GM12878 (cell line): Measurements from ENCODE around the gene RPUSD3. TPM values are rescaled to one million over a fixed set of nuclear protein-coding genes. Genes with fewer than 3 reads are reported as not detected.

Experiments used
- ATAC-seq: fragments of 200-7000 bp; cut with Tn5 transposase; 3 replicates; pipeline ENCODE4 v1.9.1; 2020; ENCODE audit warnings: mild to moderate bottlenecking, moderate library complexity
- BruUV-seq: library from RNA; stranded (reverse); fragments of 400-500 nt; replicated peaks from 2 replicates; lab custom pipeline; 2021; lab: Mats Ljungman, UMichigan
- CTCF ChIA-PET: fragments of 300-600 bp; sonication (Branson Sonifier 250); formaldehyde crosslinking; extraction: SDS; loops from one replicate; lab custom pipeline; 2021; ENCODE audit warnings: inconsistent platforms; lab: Yijun Ruan, JAX
- POLR2A ChIA-PET: fragments of 350-600 bp; formaldehyde crosslinking; extraction: SDS; loops from one replicate; lab custom pipeline; 2021; ENCODE audit warnings: inconsistent platforms; lab: Charles Lee
- RAD21 ChIA-PET: fragments of 300-600 bp; sonication (Branson Sonifier 250); formaldehyde crosslinking; loops from one replicate; lab custom pipeline; 2023; ENCODE audit warnings: antibody characterized with exemption; ENCODE audit not compliant: unreplicated experiment; lab: Charles Lee
- SMC1A ChIA-PET: fragments of 300-600 bp; sonication (Branson Sonifier 250); formaldehyde crosslinking; loops from one replicate; lab custom pipeline; 2023; ENCODE audit not compliant: unreplicated experiment, uncharacterized antibody; lab: Charles Lee
- DNase-seq: peaks from one replicate; pipeline ENCODE4 v3.0.0-alpha.2; 2011; ENCODE audit warnings: low read depth, low spot score
- FAIRE-seq: peaks from 3 replicates; lab custom pipeline; 2011; peaks lifted over from hg19 to GRCh38; lab: Jason Lieb, UNC
- H2AFZ ChIP-seq: 2 replicates; pipeline ENCODE4 v1.6.0; 2011; ENCODE audit warnings: low read depth, low read length, control low read depth; ENCODE audit not compliant: control insufficient read depth
- H3K27ac ChIP-seq: 2 replicates; pipeline ENCODE4 v1.5.1; 2011; ENCODE audit warnings: control low read depth; ENCODE audit not compliant: control insufficient read depth, insufficient read depth
- H3K27me3 ChIP-seq, 2 experiments: replicated peaks in 1 of 2; 2 replicates each; pipeline versions ENCODE4 v1.6.0 to v1.6.1; 2011; ENCODE audit warnings: low read length in 1 of 2; ENCODE audit not compliant: control insufficient read depth in 2 of 2, insufficient read depth in 2 of 2
- H3K36me3 ChIP-seq, 2 experiments: 2 replicates each; pipeline ENCODE4 v1.5.1; 2011; ENCODE audit warnings: low read length in 1 of 2; ENCODE audit not compliant: control insufficient read depth in 2 of 2, insufficient read depth in 2 of 2
- H3K4me1 ChIP-seq: 2 replicates; pipeline ENCODE4 v1.6.1; 2011; ENCODE audit warnings: mild to moderate bottlenecking, low read length, moderate library complexity, mixed read lengths; ENCODE audit not compliant: control insufficient read depth, insufficient read depth
- H3K4me2 ChIP-seq: 2 replicates; pipeline ENCODE4 v1.6.0; 2011; ENCODE audit warnings: control low read depth; ENCODE audit not compliant: control insufficient read depth, insufficient read depth
- H3K4me3 ChIP-seq: fragments of 200-600 bp; sonication (generic); 2 replicates; pipeline ENCODE4 v1.5.1; 2016
- H3K79me2 ChIP-seq: 2 replicates; pipeline ENCODE4 v1.6.0; 2011; ENCODE audit warnings: low read length; ENCODE audit not compliant: control insufficient read depth, insufficient read depth
- H3K9ac ChIP-seq: 2 replicates; pipeline ENCODE4 v1.8.0; 2011; ENCODE audit warnings: low read length, control low read depth, mixed read lengths; ENCODE audit not compliant: control insufficient read depth, insufficient read depth
- H3K9me3 ChIP-seq: replicated peaks from 3 replicates; pipeline ENCODE4 v1.5.1; 2011; ENCODE audit warnings: mild to moderate bottlenecking, low read length; ENCODE audit not compliant: control insufficient read depth, insufficient read depth
- H4K20me1 ChIP-seq: 2 replicates; pipeline ENCODE4 v1.6.0; 2011; ENCODE audit not compliant: control insufficient read depth, insufficient read depth
- ATF7 ChIP-seq: fragments of 450-650 bp; IDR thresholded peaks from 2 replicates; pipeline ENCODE4 v1.6.1; 2016; ENCODE audit warnings: low read depth, mild to moderate bottlenecking
- BCL3 ChIP-seq: IDR thresholded peaks from 2 replicates; pipeline ENCODE4 v1.6.1; 2011; ENCODE audit warnings: borderline replicate concordance, low read depth, mild to moderate bottlenecking, moderate library complexity, low read length; ENCODE audit not compliant: insufficient read depth, poor library complexity, severe bottlenecking
- CREM ChIP-seq: IDR thresholded peaks from 2 replicates; pipeline ENCODE4 v1.6.1; 2014; ENCODE audit warnings: antibody characterized with exemption, low read depth
- CTCF ChIP-seq, 3 experiments: IDR thresholded peaks in 2 of 3; conservative IDR thresholded peaks in 1 of 3; 2 replicates each; pipeline ENCODE4 v1.5.1; 2011; ENCODE audit warnings: low read depth in 3 of 3, low read length in 3 of 3, mild to moderate bottlenecking in 3 of 3, control low read depth in 2 of 3, moderate library complexity in 2 of 3, inconsistent platforms in 1 of 3, mixed read lengths in 1 of 3; ENCODE audit not compliant: control insufficient read depth in 2 of 3, insufficient read depth in 1 of 3; ENCODE audit errors: extremely low read depth in 1 of 3
- ETV6 ChIP-seq, 2 experiments: fragments of 450-650 bp in 1 of 2; IDR thresholded peaks in 1 of 2; conservative IDR thresholded peaks in 1 of 2; 2 replicates each; pipeline ENCODE4 v1.6.1; 2014; ENCODE audit warnings: antibody characterized with exemption in 1 of 2, borderline replicate concordance in 1 of 2, low read depth in 1 of 2, mild to moderate bottlenecking in 1 of 2, moderate library complexity in 1 of 2
- GATAD2B ChIP-seq: fragments of 450-650 bp; conservative IDR thresholded peaks from 2 replicates; pipeline ENCODE4 v1.6.1; 2017; ENCODE audit warnings: low read depth, mild to moderate bottlenecking, moderate library complexity
- HCFC1 ChIP-seq: fragments of 150-350 bp; IDR thresholded peaks from 2 replicates; pipeline ENCODE4 v1.6.1; 2014; ENCODE audit warnings: low read length
- HDAC6 ChIP-seq: fragments of 200-600 bp; sonication (generic); IDR thresholded peaks from one replicate; pipeline ENCODE4 v1.8.0; 2017; ENCODE audit warnings: antibody characterized with exemption; ENCODE audit not compliant: unreplicated experiment
- IRF5 ChIP-seq: fragments of 450-650 bp; IDR thresholded peaks from 2 replicates; pipeline ENCODE4 v1.6.1; 2017; ENCODE audit warnings: borderline replicate concordance
- KLF5 ChIP-seq: fragments of 450-650 bp; IDR thresholded peaks from 2 replicates; pipeline ENCODE4 v1.6.1; 2014; ENCODE audit warnings: mild to moderate bottlenecking; ENCODE audit not compliant: partially characterized antibody
- POLR2A ChIP-seq: IDR thresholded peaks from 2 replicates; pipeline ENCODE4 v1.6.1; 2011; ENCODE audit warnings: low read depth, mild to moderate bottlenecking, low read length
- RFX5 ChIP-seq: IDR thresholded peaks from 2 replicates; pipeline ENCODE4 v1.6.1; 2011; ENCODE audit warnings: low read depth, low read length, improper control_type of control experiment
- SPI1 ChIP-seq: IDR thresholded peaks from 2 replicates; pipeline ENCODE4 v1.6.1; 2011; ENCODE audit warnings: low read depth, mild to moderate bottlenecking, low read length, moderate library complexity, borderline replicate concordance; ENCODE audit not compliant: insufficient read depth
- ZNF24 ChIP-seq: fragments of 450-650 bp; IDR thresholded peaks from 2 replicates; pipeline ENCODE4 v1.6.1; 2017; ENCODE audit warnings: antibody characterized with exemption, mild to moderate bottlenecking
- ZNF274 ChIP-seq: IDR thresholded peaks from one replicate; pipeline ENCODE4 v1.8.0; 2011; ENCODE audit not compliant: insufficient read length, insufficient read depth
- ZNF384 ChIP-seq: IDR thresholded peaks from 2 replicates; pipeline ENCODE4 v1.6.1; 2012; ENCODE audit warnings: low read depth, mild to moderate bottlenecking, low read length, improper control_type of control experiment, borderline replicate concordance
- WGBS: methylation state at CpG from one replicate; pipeline ENCODE4 v1.1.6; 2016; ENCODE audit warnings: low lambda C conversion rate; ENCODE audit not compliant: insufficient replicate concordance, insufficient coverage; ENCODE audit errors: missing lambda C conversion rate; 5-methylcytosine and 5-hydroxymethylcytosine counted together
- in situ Hi-C: fragments of 300-500 bp; cut with MboI; formaldehyde crosslinking; loops from 9 replicates; pipeline ENCODE4 v1.14.3; 2018; ENCODE audit warnings: mixed read lengths
- intact Hi-C: fragments of 100-400 bp; cut with micrococcal nuclease; formaldehyde crosslinking; loops from one replicate; pipeline ENCODE4 v1.14.2; 2022; ENCODE audit not compliant: unreplicated experiment
- polyA plus RNA-seq, 11 experiments: library from polyadenylated mRNA; depleted of rRNA in 4 of 11; unstranded in 6 of 11; stranded (reverse) in 5 of 11; fragments of >200 nt; fragmentation: Nextera tagmentation in 4 of 11; fragmentation: Illumina TruSeq in 1 of 11; extraction: Ambion mirVana in 4 of 11; extraction: Trizol in 1 of 11; gene quantifications; 1 replicate in 1 of 11; 2 replicates in 10 of 11; pipeline versions ENCODE4 v1.2.1 to v1.2.3, GENCODE V29; 2011 to 2016; ENCODE audit warnings: inconsistent platforms in 2 of 11, missing spikeins in 2 of 11, low read depth in 1 of 11
- total RNA-seq, 4 experiments: library from RNA; depleted of rRNA in 3 of 4; stranded (reverse); fragments of >200 nt in 3 of 4; fragmentation: Illumina TruSeq in 1 of 4; extraction: Trizol in 1 of 4; gene quantifications; 2 replicates each; pipeline versions ENCODE4 v1.2.1 to v1.2.3, GENCODE V29; 2013 to 2021

RPUSD3 gene
- total and polyA plus RNA-seq, 10 of the 15 experiments (the other 5 are each of a cell fraction or from before 2014, with no cell fraction given), result 6.4 to 72.9 (median 41.8) TPM

- no peak for TF ChIP-seq IRF5
- TF ChIP-seq CTCF (IDR thresholded peaks at IDR 0.05 in 2 of 3, conservative IDR thresholded peaks at IDR 0.05 in 1 of 3; ENCODE audit: control insufficient read depth in 2 of 3, extremely low read depth in 1 of 3, insufficient read depth in 1 of 3, low read depth in 3 of 3, low read length in 3 of 3), result no peak
- no peak for TF ChIP-seq GATAD2B
- no peak for TF ChIP-seq ZNF384
- TF ChIP-seq CREM, result no peak
- TF ChIP-seq, all 136 proteins: peak for 0
These were observed 45.6 kb upstream of the RPUSD3 start (continued) for GRCh38 chr3:9889405-9889804.

- no TSS peak for BruUV-seq
These were observed 44.7 kb upstream of the RPUSD3 start for GRCh38 chr3:9888540-9888939.

More at GRCh38 chr3:9888540-9888939, 44.7 kb upstream of the RPUSD3 start:
- RAD21 ChIA-PET, result no interaction called here
- H3K9me3 ChIP-seq, result no peaks in the 10 kb centered on the region; the same call in 2 of the 3 replicates
- SMC1A ChIA-PET, result interaction anchor here (1.1 to 1.7 kb wide), 2 partner anchors 14 to 42 kb away, joined by 5 to 7 read pairs; partner anchors contain the start of gene IL17RE
- TF ChIP-seq ETV6 (conservative IDR thresholded peaks at IDR 0.05 in 1 of 2, IDR thresholded peaks at IDR 0.05 in 1 of 2; ENCODE audit: borderline replicate concordance in 1 of 2, low read depth in 1 of 2) (no peak), BCL3 (no peak), HDAC6 (no peak), HCFC1 (no peak), ATF7 (no peak), SPI1 (no peak), ZNF274 (no peak), POLR2A (no peak), ZNF24 (no peak), KLF5 (no peak), RFX5 (no peak)
- no peak overlapping the region; the same call in 1 of the 2 replicates for H2AFZ ChIP-seq
- 78% methylated on average over 3 of the region's 3 CpGs for WGBS
- no peak overlapping the region for H3K9ac ChIP-seq
- no peak overlapping the region for H3K27ac ChIP-seq
- peaks cover 31% of the 10 kb centered on the region for H3K79me2 ChIP-seq
- CTCF ChIA-PET, result interaction anchor here (1.1 kb wide), 1 partner anchor 28 kb away, joined by 3 read pairs; the partner anchor contains the start of gene IL17RC
- in situ Hi-C loops, result no loop called here
- no peaks in the 10 kb centered on the region for H3K27me3 ChIP-seq
- FAIRE-seq, result no peak
- no peaks in the 10 kb centered on the region for H4K20me1 ChIP-seq
- no peak for DNase-seq
- no peaks in the 10 kb centered on the region for H3K4me1 ChIP-seq
- no peak for ATAC-seq
- H3K4me3 ChIP-seq, result no peak overlapping the region
- intact Hi-C loops, result no loop called here
- peaks cover 2 to 9% of the 10 kb centered on the region in 2 experiments for H3K36me3 ChIP-seq
- POLR2A ChIA-PET, result interaction anchor here (3.4 kb wide), 1 partner anchor 9 kb away, joined by 35 read pairs; the partner anchor contains the start of gene CIDEC
- no peak overlapping the region for H3K4me2 ChIP-seq
